Measurements from ENCODE around the gene SPINK8. TPM values are rescaled to one million over a fixed set of nuclear protein-coding genes. Genes with fewer than 3 reads are reported as not detected.
A peak's percentile ranks its signal among the peaks of the same experiment; 100 is the strongest.
"Not testable (repeated sequence)": the region's sequence is repeated elsewhere in the genome, so short reads cannot be mapped to it uniquely, and the experiment has no call there.

The SPINK8 gene
- total RNA-seq, 2 experiments from 2014 or later, result not detected

DNA sequence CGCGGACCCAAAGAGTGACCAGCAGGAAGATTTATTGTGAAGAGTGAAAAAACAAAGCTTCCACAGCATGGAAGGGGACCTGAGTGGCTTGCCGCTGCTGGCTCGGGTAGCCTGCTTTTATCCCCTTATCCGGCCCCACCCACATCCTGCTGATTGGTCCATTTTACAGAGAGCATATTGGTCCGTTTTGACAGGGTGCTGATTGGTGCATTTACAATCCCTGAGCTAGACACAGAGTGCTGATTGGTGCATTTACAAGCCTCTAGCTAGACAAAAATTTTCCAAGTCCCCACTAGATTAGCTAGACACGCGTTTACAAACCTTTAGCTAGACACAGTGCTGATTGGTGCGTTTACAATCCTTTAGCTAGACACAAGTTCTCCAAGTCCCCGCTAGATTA, 62.2 kb downstream of the SPINK8 start:
- H3K27me3 Mint-ChIP-seq, H3K9me3 Mint-ChIP-seq, H3K4me3 Mint-ChIP-seq, POLR2A ChIA-PET, H3K27ac Mint-ChIP-seq, DNase-seq: not testable (repeated sequence)
- CTCF ChIA-PET, result interaction anchor here (1.1 to 9.6 kb wide), 5 partner anchors 10 to 365 kb away, joined by 3 to 80 read pairs (median 5); partner anchors contain the start of genes PLXNB1, SLC26A6 and ZNF589
- peaks cover 30% of the 10 kb centered on the region for H3K36me3 Mint-ChIP-seq (ENCODE audit: low read depth)
- H3K4me1 Mint-ChIP-seq, result peaks cover 38% of the 10 kb centered on the region

DNA sequence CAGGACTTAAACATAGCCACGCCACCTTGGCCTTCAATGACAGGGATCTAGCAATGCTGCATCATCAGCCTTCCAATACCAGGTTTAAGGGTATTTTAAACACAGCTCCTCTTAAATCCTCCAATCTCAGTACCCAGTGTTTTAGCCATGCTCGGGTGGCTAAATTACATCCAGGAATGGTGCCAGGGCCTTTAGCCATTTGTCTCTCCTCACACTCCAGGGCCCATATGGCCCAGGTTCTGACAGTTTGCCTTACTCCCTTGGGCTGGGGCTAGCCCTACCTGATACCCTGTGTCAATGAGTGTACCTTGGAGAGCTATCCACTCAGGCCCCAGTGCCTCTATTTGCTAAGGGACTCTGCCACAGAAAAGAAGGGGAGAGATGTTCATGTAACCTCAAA, 63.2 kb downstream of the SPINK8 start:
- POLR2A ChIA-PET, result no interaction called here
- CTCF ChIA-PET, result interaction anchor here (1.1 to 9.6 kb wide), 6 partner anchors 11 to 287 kb away, joined by 3 to 80 read pairs (median 6); partner anchors contain the start of genes PLXNB1 and ZNF589
- Mint-ChIP-seq H3K9me3 (no peaks in the 10 kb centered on the region), H3K4me1 (peaks cover 38% of the 10 kb centered on the region), H3K27me3 (no peaks in the 10 kb centered on the region), H3K36me3 (ENCODE audit: low read depth) (peaks cover 34% of the 10 kb centered on the region), H3K4me3 (no peak overlapping the region), H3K27ac (no peak overlapping the region)
- DNase-seq, result no peak

DNA sequence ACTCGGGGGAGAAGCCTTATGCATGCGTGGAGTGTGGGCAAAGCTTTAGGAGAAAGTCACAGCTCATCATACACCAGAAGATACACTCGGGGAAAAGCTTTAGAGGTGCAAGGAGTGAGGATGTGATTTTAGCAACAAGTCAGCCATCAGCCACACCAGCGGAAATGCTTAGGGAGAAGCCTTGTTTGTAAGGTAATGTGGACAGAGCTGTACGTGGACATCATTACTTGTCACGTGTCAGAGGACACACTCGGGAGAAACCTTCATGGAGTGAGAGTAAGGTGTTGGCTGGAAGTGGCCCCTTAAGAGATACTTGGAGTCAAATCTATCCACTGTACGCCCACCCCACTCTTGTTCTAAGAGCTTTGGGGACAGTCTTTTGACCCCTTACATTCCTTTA, 63.9 kb downstream of the SPINK8 start:
- ChIA-PET CTCF (interaction anchor here (1.1 to 9.6 kb wide), 7 partner anchors 8 to 288 kb away, joined by 4 to 80 read pairs (median 6); partner anchors contain the start of gene ZNF589), POLR2A (no interaction called here)
- Mint-ChIP-seq H3K27ac (peak overlapping the region; percentile 92), H3K27me3 (no peaks in the 10 kb centered on the region), H3K4me3 (peak overlapping the region; percentile 50), H3K4me1 (peaks cover 38% of the 10 kb centered on the region), H3K36me3 (ENCODE audit: low read depth) (peaks cover 34% of the 10 kb centered on the region), H3K9me3 (no peaks in the 10 kb centered on the region)
- DNase-seq, result no peak

DNA sequence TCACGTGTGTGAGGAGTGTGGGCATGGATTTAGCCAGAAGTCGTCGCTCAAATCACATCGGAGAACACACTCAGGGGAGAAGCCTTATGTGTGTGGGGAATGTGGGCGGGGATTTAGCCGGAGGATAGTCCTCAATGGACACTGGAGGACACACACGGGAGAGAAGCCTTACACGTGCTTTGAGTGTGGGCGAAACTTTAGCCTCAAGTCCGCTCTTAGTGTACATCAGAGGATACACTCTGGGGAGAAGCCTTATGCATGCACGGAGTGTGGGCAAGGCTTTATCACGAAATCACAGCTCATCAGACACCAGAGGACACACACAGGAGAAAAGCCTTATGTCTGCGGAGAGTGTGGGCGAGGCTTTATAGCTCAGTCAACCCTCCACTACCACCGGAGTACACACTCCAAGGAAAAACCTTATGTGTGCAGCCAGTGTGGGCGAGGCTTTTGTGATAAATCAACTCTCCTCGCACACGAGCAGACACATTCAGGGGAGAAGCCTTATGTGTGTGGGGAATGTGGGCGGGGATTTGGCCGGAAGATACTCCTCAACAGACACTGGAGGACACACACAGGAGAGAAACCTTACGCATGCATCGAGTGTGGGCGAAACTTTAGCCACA, 64.4 kb downstream of the SPINK8 start:
- H3K36me3 Mint-ChIP-seq (ENCODE audit: low read depth), result peaks cover 37% of the 10 kb centered on the region
- H3K4me1 Mint-ChIP-seq, result peaks cover 38% of the 10 kb centered on the region
- H3K9me3 Mint-ChIP-seq, result no peaks in the 10 kb centered on the region

DNA sequence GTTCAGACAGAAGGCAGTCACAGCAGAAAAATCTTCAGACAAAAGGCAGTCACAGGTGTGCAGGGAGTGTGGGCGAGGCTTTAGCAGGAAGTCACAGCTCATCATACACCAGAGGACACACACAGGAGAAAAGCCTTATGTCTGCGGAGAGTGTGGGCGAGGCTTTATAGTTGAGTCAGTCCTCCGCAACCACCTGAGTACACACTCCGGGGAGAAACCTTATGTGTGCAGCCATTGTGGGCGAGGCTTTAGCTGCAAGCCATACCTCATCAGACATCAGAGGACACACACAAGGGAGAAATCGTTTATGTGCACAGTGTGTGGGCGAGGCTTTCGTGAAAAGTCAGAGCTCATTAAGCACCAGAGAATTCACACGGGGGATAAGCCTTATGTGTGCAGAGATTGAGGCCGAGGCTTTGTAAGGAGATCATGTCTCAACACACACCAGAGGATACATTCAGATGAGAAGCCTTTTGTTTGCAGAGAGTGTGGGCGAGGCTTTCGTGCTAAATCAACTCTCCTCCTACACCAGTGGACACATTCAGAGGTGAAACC, 65.0 kb downstream of the SPINK8 start:
- CTCF ChIA-PET, result interaction anchor here (0.6 to 9.6 kb wide), 10 partner anchors 9 to 474 kb away, joined by 3 to 80 read pairs (median 4); partner anchors contain the start of gene ZNF589
- H3K36me3 Mint-ChIP-seq (ENCODE audit: low read depth), result peaks cover 40% of the 10 kb centered on the region
- POLR2A ChIA-PET, result interaction anchor here (0.7 to 0.9 kb wide), 2 partner anchors 127 to 338 kb away, joined by 3 read pairs; no protein-coding TSS in a partner anchor
- peaks cover 37% of the 10 kb centered on the region for H3K4me1 Mint-ChIP-seq
- H3K27me3 Mint-ChIP-seq, result no peaks in the 10 kb centered on the region
- peak overlapping the region; percentile 92 for H3K27ac Mint-ChIP-seq
- peak overlapping the region; percentile 50 for H3K4me3 Mint-ChIP-seq
- no peaks in the 10 kb centered on the region for H3K9me3 Mint-ChIP-seq
- peak; percentile 84 for DNase-seq

More for the DNA sequence above, 64.4 kb downstream of the SPINK8 start:
- Mint-ChIP-seq H3K27me3 (no peaks in the 10 kb centered on the region), H3K27ac (peak overlapping the region; percentile 92), H3K4me3 (peak overlapping the region; percentile 50)
- POLR2A ChIA-PET, result interaction anchor here (0.7 to 0.9 kb wide), 2 partner anchors 127 to 338 kb away, joined by 3 read pairs; no protein-coding TSS in a partner anchor
- CTCF ChIA-PET, result interaction anchor here (0.6 to 9.6 kb wide), 11 partner anchors 9 to 474 kb away, joined by 3 to 80 read pairs (median 4); partner anchors contain the start of gene ZNF589
- DNase-seq, result peak; percentile 27

DNA sequence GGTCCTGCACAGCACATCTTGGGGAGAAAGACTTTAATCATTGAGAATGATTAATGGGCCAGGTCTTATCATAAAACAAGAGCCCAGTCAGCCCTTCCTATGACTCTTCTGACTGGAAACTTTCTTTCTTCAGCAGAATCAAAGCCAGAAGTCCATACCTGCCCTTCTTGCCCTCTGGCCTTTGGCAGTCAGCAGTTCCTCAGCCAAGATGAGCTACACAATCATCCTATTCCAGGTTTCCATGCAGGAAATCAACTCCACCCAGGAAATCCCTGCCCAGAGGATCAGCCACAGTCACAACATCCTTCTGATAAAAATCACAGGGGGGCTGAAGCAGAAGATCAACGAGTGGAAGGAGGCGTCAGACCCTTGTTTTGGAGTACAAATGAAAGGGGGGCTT, 65.7 kb downstream of the SPINK8 start:
- CTCF ChIA-PET, result interaction anchor here (1.0 to 9.6 kb wide), 4 partner anchors 9 to 244 kb away, joined by 3 to 80 read pairs (median 9); partner anchors contain the start of gene ZNF589
- no peak for DNase-seq
- H3K4me1 Mint-ChIP-seq, result peaks cover 36% of the 10 kb centered on the region
- H3K4me3 Mint-ChIP-seq, result peak overlapping the region; percentile 46
- no peaks in the 10 kb centered on the region for H3K27me3 Mint-ChIP-seq
- peaks cover 40% of the 10 kb centered on the region for H3K36me3 Mint-ChIP-seq (ENCODE audit: low read depth)
- H3K9me3 Mint-ChIP-seq, result no peaks in the 10 kb centered on the region
- POLR2A ChIA-PET, result interaction anchor here (0.9 kb wide), 1 partner anchor 128 kb away, joined by 3 read pairs; no protein-coding TSS in a partner anchor
- peak overlapping the region; percentile 92 for H3K27ac Mint-ChIP-seq

DNA sequence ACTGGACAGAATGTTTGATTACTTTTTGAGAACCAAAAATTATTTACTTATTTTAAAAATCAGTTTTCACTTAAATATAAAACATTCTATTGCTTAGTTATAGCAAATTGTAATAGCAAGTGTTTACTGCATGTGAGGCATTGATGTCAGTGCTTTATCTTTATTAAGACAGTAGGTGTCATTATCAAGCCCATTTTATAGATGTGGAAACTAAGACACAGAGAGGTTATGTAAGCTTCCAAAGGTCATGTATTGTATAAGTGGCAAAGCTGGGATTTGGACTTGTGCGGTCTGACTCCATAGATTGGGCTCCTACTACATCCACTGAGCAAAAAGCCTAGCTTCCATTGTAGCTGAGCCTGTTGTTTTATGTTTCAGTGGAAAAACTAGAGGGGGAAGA, 74.9 kb downstream of the SPINK8 start:
- H3K4me1 Mint-ChIP-seq, result no peaks in the 10 kb centered on the region
- ChIA-PET POLR2A (no interaction called here), CTCF (interaction anchor here (1.4 to 2.1 kb wide), 3 partner anchors 11 to 177 kb away, joined by 5 to 9 read pairs (median 7); no protein-coding TSS in a partner anchor)
- peaks cover 47% of the 10 kb centered on the region for H3K36me3 Mint-ChIP-seq (ENCODE audit: low read depth)
- H3K27me3 Mint-ChIP-seq, result no peaks in the 10 kb centered on the region
- no peak for DNase-seq
- no peak overlapping the region for H3K27ac Mint-ChIP-seq
- peaks cover 7% of the 10 kb centered on the region for H3K9me3 Mint-ChIP-seq
- no peak overlapping the region for H3K4me3 Mint-ChIP-seq

Small RNA genes lying within 50 kb of the gene (microRNA-seq; reads per million reads assigned to microRNA genes)
- not detected for gene MIR2115 (ENCODE audit: borderline microRNAs expressed, borderline replicate concordance)

Other genes with a start within 250 kb of the SPINK8 start
- gene CDC25A, start 145.2 kb downstream of the SPINK8 start, total RNA-seq, result 10 to 100 TPM; 23.4 to 23.5 TPM
- not detected for gene CAMP, start 110.2 kb downstream of the SPINK8 start, total RNA-seq
- 10 to 100 TPM; 25.5 to 26.6 TPM for gene ZNF589, start 92.6 kb downstream of the SPINK8 start, total RNA-seq
- 10 to 100 TPM; 32.1 to 36.5 TPM for gene NME6, start 32.3 kb downstream of the SPINK8 start, total RNA-seq
- gene FBXW12, start 38.6 kb upstream of the SPINK8 start, total RNA-seq, result not detected
- 1 to 10 TPM; 2.3 to 2.5 TPM for gene PLXNB1, start 96.4 kb upstream of the SPINK8 start, total RNA-seq
- gene CCDC51, start 106.5 kb upstream of the SPINK8 start, total RNA-seq, result 10 to 100 TPM; 11.6 to 15.1 TPM
- 100 to 1,000 TPM; 285 to 290 TPM for gene TMA7, start 106.6 kb upstream of the SPINK8 start, total RNA-seq
- 10 to 100 TPM; 17.4 to 19.4 TPM for gene ATRIP, start 113.1 kb upstream of the SPINK8 start, total RNA-seq
- gene SHISA5, start 170.5 kb upstream of the SPINK8 start, total RNA-seq, result 100 to 1,000 TPM; 266 to 271 TPM
- 10 to 100 TPM; 21.6 to 24.9 TPM for gene PFKFB4, start 223.1 kb upstream of the SPINK8 start, total RNA-seq
- gene UCN2, start 230.1 kb upstream of the SPINK8 start, total RNA-seq, result not detected